HUES48 (cell line): ENCODE data around the gene CBARP.

ENCODE experiments used
- H3K27ac ChIP-seq: one replicate; pipeline ENCODE4 v1.7.0; 2013; ENCODE audit warnings: low read depth, low read length, inconsistent platforms
- H3K27me3 ChIP-seq: 2 replicates; pipeline ENCODE4 v1.6.1; 2013; ENCODE audit warnings: mild to moderate bottlenecking, low read length; ENCODE audit not compliant: control insufficient read depth, insufficient read depth
- H3K36me3 ChIP-seq: 2 replicates; pipeline ENCODE4 v1.6.1; 2013; ENCODE audit warnings: low read length; ENCODE audit not compliant: control insufficient read depth, insufficient read depth
- H3K4me1 ChIP-seq: 2 replicates; pipeline ENCODE4 v1.6.1; 2013; ENCODE audit warnings: mild to moderate bottlenecking, low read length; ENCODE audit not compliant: control insufficient read depth, insufficient read depth
- H3K4me3 ChIP-seq: 2 replicates; pipeline ENCODE4 v1.5.1; 2013; ENCODE audit warnings: mild to moderate bottlenecking, low read depth, low read length
- H3K9ac ChIP-seq: 2 replicates; pipeline ENCODE4 v1.6.1; 2013; ENCODE audit warnings: mild to moderate bottlenecking, low read depth, low read length, moderate library complexity
- H3K9me3 ChIP-seq: 2 replicates; pipeline ENCODE4 v1.6.1; 2013; ENCODE audit warnings: low read length; ENCODE audit not compliant: control insufficient read depth, insufficient read depth

CBARP gene

DNA sequence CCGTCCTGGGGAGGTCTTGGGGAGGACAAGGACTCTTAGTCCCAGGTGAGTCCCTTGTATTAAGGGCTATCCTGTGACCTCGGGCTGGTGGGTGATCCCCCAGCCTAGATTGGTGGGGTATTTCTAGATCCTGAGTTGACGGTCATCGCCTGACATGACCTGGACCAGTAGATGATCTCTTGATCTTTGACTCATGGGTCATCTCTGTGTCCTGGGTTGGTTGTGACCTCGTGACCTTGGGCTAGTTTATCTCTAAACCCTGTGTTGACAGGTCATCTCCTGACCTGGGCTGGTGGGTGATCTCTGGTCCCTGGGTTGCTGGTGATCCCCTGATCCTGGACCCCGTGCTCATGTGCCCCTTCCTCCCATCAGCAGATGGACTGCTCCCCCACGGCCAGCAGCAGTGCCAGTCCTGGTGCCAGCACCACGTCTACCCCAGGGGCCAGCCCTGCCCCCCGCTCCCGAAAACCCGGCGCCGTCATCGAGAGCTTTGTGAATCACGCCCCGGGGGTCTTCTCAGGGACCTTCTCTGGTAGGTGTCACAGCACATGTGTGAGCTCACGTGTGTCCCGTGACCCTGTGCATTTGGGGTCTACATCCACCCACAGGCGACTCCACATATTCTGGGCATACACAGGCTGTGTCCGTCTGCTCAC, 16.9 kb upstream of the CBARP start:
- peaks cover 58% of the 10 kb centered on the region for H3K36me3 ChIP-seq
- H3K9ac ChIP-seq, result no peak overlapping the region
- peaks cover 4% of the 10 kb centered on the region; the same call in 1 of the 2 replicates for H3K4me1 ChIP-seq
- H3K4me3 ChIP-seq, result no peak overlapping the region
- H3K27ac ChIP-seq, result peak overlapping the region; percentile 89
- no peaks in the 10 kb centered on the region for H3K27me3 ChIP-seq
- no peaks in the 10 kb centered on the region for H3K9me3 ChIP-seq

DNA sequence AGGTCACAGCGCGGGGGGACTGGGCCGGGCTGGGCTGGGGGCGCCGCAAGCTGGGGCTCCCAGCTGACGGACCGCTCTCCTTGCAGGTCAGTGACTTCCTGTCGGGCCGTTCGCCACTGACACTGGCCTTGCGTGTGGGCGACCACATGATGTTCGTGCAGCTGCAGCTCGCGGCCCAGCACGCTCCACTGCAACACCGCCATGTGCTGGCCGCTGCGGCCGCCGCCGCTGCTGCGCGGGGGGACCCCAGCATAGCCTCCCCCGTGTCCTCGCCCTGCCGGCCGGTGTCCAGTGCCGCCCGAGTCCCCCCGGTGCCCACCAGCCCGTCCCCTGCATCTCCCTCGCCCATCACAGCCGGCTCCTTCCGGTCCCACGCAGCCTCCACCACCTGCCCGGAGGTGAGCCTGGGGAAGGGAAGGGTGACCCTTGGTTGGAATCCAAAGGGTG, 16.3 kb upstream of the CBARP start:
- peak overlapping the region; percentile 89 for H3K27ac ChIP-seq
- H3K36me3 ChIP-seq, result peaks cover 58% of the 10 kb centered on the region
- no peak overlapping the region for H3K4me3 ChIP-seq
- no peaks in the 10 kb centered on the region; the same call in 1 of the 2 replicates for H3K4me1 ChIP-seq
- no peaks in the 10 kb centered on the region for H3K9me3 ChIP-seq
- H3K27me3 ChIP-seq, result no peaks in the 10 kb centered on the region
- no peak overlapping the region for H3K9ac ChIP-seq

DNA sequence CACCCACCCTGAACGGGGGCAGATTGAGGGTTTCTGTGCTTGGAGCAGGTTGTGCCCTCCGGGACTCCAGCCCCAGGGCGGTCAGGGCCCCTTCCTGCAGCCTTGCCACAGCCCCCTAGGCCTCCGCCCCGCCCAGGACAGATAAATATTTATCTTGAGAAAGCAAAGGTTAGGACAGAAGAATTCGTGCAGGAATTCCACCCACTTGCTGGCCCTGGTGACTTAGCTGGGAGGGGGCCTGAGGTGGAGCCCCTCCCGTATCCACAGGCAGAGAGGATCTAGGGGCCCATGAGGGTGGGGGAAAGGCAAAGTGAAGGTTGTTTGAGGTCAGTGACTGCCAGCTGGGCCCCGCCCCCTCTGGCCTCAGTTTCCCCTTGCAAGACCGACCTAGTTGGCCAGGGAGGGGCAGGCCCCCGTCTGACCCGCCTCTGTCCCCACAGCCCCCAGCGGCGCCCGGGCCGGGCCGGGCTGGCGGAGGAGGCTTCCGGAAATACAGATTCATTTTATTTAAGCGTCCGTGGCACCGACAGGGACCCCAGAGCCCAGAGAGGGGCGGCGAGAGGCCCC, 15.8 kb upstream of the CBARP start:
- Histone ChIP-seq H3K9ac (no peak overlapping the region), H3K9me3 (no peaks in the 10 kb centered on the region), H3K27me3 (no peaks in the 10 kb centered on the region), H3K36me3 (peaks cover 58% of the 10 kb centered on the region), H3K27ac (peak overlapping the region; percentile 89), H3K4me1 (no peaks in the 10 kb centered on the region; the same call in 1 of the 2 replicates), H3K4me3 (no peak overlapping the region)

GRCh38 chr19:1252821-1253513, 15.2 kb upstream of the CBARP start:
- Histone ChIP-seq H3K27ac (peak overlapping the region; percentile 89), H3K4me1 (no peaks in the 10 kb centered on the region; the same call in 1 of the 2 replicates), H3K9me3 (no peaks in the 10 kb centered on the region), H3K9ac (no peak overlapping the region), H3K27me3 (no peaks in the 10 kb centered on the region), H3K4me3 (no peak overlapping the region), H3K36me3 (peaks cover 55% of the 10 kb centered on the region)

DNA sequence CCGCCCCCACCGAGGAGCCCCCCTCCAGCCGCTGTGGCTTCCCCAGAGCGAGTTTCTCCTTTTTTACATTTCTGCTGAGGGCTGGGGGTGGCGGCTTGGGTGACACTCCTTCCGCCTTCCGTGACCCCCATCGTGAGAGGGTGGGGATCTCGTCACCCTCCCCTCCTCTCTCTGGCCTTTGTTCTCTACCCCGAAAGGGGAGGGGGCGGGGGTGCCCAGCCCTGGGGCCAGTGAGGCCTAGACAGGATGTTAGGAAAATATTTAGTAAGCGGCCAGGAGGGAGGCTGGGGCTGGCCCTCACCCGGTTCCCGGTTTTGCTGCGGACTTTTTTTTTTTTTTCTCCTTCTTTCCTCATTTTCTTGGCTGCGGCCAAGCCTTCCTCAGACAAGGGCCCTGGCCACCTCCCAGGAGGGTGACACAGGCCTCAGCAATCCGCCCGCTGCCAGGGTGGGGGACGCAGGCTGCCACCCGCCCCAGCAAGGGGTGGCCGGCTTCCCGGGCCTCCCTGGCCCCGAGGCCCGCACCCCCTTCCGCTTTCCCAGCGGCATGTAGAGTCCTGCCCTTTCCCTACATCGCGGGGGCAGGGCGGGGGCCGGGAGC, 14.5 kb upstream of the CBARP start:
- Histone ChIP-seq H3K9ac (no peak overlapping the region), H3K27ac (peak overlapping the region; percentile 89), H3K36me3 (peaks cover 48% of the 10 kb centered on the region), H3K9me3 (no peaks in the 10 kb centered on the region), H3K4me3 (peak overlapping the region; percentile 35; the same call in 1 of the 2 replicates), H3K27me3 (no peaks in the 10 kb centered on the region), H3K4me1 (no peaks in the 10 kb centered on the region; the same call in 1 of the 2 replicates)

DNA sequence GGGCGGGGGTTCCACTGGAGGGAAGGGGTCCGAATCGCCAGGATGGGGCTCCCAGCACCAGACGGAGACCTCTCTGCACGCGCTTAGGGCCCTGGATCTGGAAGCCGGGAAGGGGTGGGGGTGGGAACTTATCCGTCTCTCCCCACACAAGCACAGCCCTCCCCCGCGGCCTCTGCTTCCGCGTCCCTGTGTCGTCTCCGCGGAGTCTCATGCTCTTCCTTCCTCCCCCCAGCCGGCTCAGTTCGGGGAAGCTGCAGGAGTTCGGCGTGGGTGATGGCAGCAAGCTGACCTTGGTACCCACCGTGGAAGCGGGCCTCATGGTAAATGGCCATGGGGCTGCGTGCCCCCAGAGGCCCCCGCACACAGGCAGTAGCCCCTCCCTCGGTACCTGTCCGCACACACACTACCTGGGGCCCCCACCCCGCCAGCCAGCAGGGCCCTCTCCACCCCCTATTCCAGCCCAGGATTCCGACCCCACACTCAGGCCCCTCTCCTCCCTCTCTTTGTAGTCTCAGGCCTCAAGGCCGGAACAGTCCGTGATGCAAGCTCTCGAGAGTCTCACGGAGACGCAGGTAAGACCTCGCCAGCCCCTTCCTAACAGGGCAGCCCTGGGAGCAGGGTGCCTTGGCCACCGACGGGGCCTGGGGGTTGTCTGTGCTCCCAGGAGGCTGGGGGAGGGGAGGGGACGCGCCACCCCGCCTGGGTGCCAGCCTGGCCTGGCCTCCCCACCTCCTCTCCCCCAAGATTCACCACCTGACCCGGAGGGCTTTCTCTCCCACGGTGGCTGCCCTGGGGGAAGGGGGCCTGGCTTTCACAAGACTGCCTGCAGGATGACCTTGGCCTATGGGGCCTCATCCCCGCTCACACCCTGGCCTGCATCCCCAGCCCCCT, 13.8 kb upstream of the CBARP start:
- peak overlapping the region; percentile 89 for H3K27ac ChIP-seq
- H3K4me1 ChIP-seq, result no peaks in the 10 kb centered on the region; the same call in 1 of the 2 replicates
- no peaks in the 10 kb centered on the region for H3K9me3 ChIP-seq
- H3K4me3 ChIP-seq, result peak overlapping the region; percentile 91
- H3K27me3 ChIP-seq, result no peaks in the 10 kb centered on the region
- peak overlapping the region; percentile 78 for H3K9ac ChIP-seq
- peaks cover 41% of the 10 kb centered on the region for H3K36me3 ChIP-seq

GRCh38 chr19:1250437-1251260, 12.8 kb upstream of the CBARP start:
- Histone ChIP-seq H3K9me3 (no peaks in the 10 kb centered on the region), H3K9ac (peak overlapping the region; percentile 78), H3K27me3 (no peaks in the 10 kb centered on the region), H3K36me3 (peaks cover 34% of the 10 kb centered on the region), H3K4me3 (peak overlapping the region; percentile 91), H3K4me1 (no peaks in the 10 kb centered on the region; the same call in 1 of the 2 replicates), H3K27ac (peak overlapping the region; percentile 89)

DNA sequence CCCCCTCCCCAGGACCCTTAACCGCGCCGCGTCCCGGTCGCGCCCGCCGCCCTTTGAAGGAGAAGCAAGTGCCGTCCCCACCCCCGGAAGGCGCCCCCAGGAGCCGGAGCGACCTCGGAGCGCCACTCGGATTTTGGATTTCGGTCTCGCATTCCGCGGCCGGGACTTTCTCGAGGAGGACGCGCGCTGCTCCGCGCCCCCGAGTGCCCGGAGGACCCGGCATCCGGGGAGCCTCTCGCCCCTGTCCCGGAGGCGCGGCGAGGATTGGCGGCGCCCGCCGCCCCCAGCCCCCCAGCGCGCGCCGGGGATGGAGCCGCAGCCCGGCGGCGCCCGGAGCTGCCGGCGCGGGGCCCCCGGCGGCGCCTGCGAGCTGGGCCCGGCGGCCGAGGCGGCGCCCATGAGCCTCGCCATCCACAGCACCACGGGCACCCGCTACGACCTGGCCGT, 12.2 kb upstream of the CBARP start:
- peak overlapping the region; percentile 89 for H3K27ac ChIP-seq
- no peaks in the 10 kb centered on the region; the same call in 1 of the 2 replicates for H3K4me1 ChIP-seq
- no peaks in the 10 kb centered on the region for H3K27me3 ChIP-seq
- no peaks in the 10 kb centered on the region for H3K9me3 ChIP-seq
- peak overlapping the region; percentile 91 for H3K4me3 ChIP-seq
- H3K9ac ChIP-seq, result peak overlapping the region; percentile 78
- peaks cover 28% of the 10 kb centered on the region for H3K36me3 ChIP-seq

DNA sequence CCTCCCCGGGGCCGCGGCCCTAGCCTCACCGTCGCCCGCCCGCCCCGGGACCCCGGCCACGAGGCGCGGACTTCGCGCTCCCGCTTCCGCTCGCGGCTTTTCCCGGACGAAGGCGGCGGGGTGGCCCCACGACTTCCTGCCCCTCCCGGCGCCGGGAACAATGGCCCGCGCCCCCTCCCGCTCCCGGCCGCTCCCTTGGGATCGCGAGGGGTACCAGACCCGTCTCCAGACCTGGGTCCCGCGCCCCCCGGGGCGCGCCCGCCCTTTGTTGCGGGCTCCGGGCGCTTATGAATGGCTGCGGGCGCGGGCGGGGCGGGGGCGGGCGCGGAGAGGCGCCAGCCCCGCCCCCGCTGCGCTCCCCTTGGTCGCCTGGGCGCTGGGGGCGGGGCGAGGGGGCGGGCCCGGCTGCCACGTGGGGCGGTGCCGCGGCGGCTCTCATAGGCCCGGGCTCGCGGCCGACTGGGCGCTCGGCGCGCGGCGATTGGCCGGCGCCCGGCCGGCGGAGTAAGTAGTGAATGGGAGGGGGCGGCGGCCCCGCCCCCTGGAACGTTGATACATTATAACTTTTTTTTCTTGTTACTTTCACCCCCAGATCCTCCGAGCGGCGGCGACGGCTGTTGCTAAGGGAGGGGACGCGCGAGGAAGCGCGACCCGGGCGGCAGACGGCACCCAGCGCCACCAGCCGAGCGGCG, 11.6 kb upstream of the CBARP start:
- Histone ChIP-seq H3K27ac (peak overlapping the region; percentile 99), H3K4me3 (peak overlapping the region; percentile 92), H3K27me3 (no peaks in the 10 kb centered on the region), H3K9me3 (no peaks in the 10 kb centered on the region), H3K9ac (peak overlapping the region; percentile 94; the same call in 1 of the 2 replicates), H3K4me1 (no peaks in the 10 kb centered on the region), H3K36me3 (peaks cover 22% of the 10 kb centered on the region)
